ENCODE results near the gene SDF2.
A peak's percentile ranks its signal among the peaks of the same experiment; 100 is the strongest.
"Not testable (repeated sequence)": the region's sequence is repeated elsewhere in the genome, so short reads cannot be mapped to it uniquely, and the experiment has no call there.

The SDF2 gene

GRCh38 chr17:28634206-28634865 is 27.4 kb downstream of the SDF2 start:
- DNase-seq (ENCODE audit: low spot score) = no peak

- DNase-seq (ENCODE audit: low spot score) = no peak
Measured at GRCh38 chr17:28626818-28627217, 34.9 kb downstream of the SDF2 start.

GRCh38 chr17:28624148-28624547 is 37.6 kb downstream of the SDF2 start:
- DNase-seq (ENCODE audit: low spot score) = no peak

- no peak for DNase-seq (ENCODE audit: low spot score)
Measured at GRCh38 chr17:28623696-28624095, 38.0 kb downstream of the SDF2 start.

- no peak for DNase-seq (ENCODE audit: low spot score)
Measured at GRCh38 chr17:28622186-28622585, 39.5 kb downstream of the SDF2 start.

GRCh38 chr17:28620010-28620409 is 41.7 kb downstream of the SDF2 start:
- no peak for DNase-seq (ENCODE audit: low spot score)

- no peak for DNase-seq (ENCODE audit: low spot score)
Measured at GRCh38 chr17:28618464-28618863, 43.2 kb downstream of the SDF2 start.

- no peak for DNase-seq (ENCODE audit: low spot score)
Measured at GRCh38 chr17:28616281-28616680, 45.4 kb downstream of the SDF2 start.

GRCh38 chr17:28615260-28615940 is 46.3 kb downstream of the SDF2 start:
- DNase-seq (ENCODE audit: low spot score) = no peak

- DNase-seq (ENCODE audit: low spot score) = peak; percentile 39
Measured at GRCh38 chr17:28613931-28614381, 47.8 kb downstream of the SDF2 start, which contains the start of gene RSKR. RSKR (minus strand) TSS chr17:28614185; CDS start chr17:28614161, 24 bp downstream.

- peak; percentile 65 for DNase-seq (ENCODE audit: low spot score)
Measured at GRCh38 chr17:28612936-28613872, 48.5 kb downstream of the SDF2 start.

- DNase-seq (ENCODE audit: low spot score) = no peak
Measured at GRCh38 chr17:28612531-28612930, 49.2 kb downstream of the SDF2 start.

- no peak for DNase-seq (ENCODE audit: low spot score)
Measured at GRCh38 chr17:28610376-28610775, 51.3 kb downstream of the SDF2 start.

- not testable (repeated sequence) for DNase-seq (ENCODE audit: low spot score)
Measured at GRCh38 chr17:28604031-28604430, 57.7 kb downstream of the SDF2 start.

- DNase-seq (ENCODE audit: low spot score) = peak; percentile 67
Measured at GRCh38 chr17:28599311-28600184, 62.2 kb downstream of the SDF2 start.

GRCh38 chr17:28598799-28599310 is 62.9 kb downstream of the SDF2 start, which contains the start of gene SPAG5:
SPAG5 (minus strand) TSS chr17:28599025; CDS start chr17:28598946, 79 bp downstream.
- DNase-seq (ENCODE audit: low spot score) = peak; percentile 93

GRCh38 chr17:28598389-28598788 is 63.3 kb downstream of the SDF2 start:
- DNase-seq (ENCODE audit: low spot score) = no peak
